Thymus (tissue), 11 donors: ENCODE data around the gene KAZALD1. TPM values are rescaled to one million over a fixed set of nuclear protein-coding genes. Genes with fewer than 3 reads are reported as not detected.

Source experiments
- DNase-seq, 9 donors: peaks; one replicate each; pipeline ENCODE4 v3.0.0-alpha.2; 2013; ENCODE audit warnings: low spot score in 9 of 9, low read depth in 6 of 9, missing footprints in 1 of 9
- H3K27ac ChIP-seq, 2 donors: one replicate each; pipeline ENCODE4 v1.5.1; 2013; ENCODE audit warnings: control low read depth in 1 of 2, low read depth in 1 of 2, low read length in 1 of 2, mild to moderate bottlenecking in 1 of 2, moderate library complexity in 1 of 2
- H3K27me3 ChIP-seq, 2 donors: one replicate each; pipeline ENCODE4 v1.5.1; 2013; ENCODE audit warnings: low read length in 1 of 2; ENCODE audit not compliant: control insufficient read depth in 2 of 2, insufficient read depth in 1 of 2
- H3K36me3 ChIP-seq, 2 donors: one replicate each; pipeline ENCODE4 v1.5.1; 2013; ENCODE audit warnings: low read length in 1 of 2, mild to moderate bottlenecking in 1 of 2, moderate library complexity in 1 of 2; ENCODE audit not compliant: control insufficient read depth in 2 of 2, insufficient read depth in 2 of 2
- H3K4me1 ChIP-seq, 2 donors: one replicate each; pipeline ENCODE4 v1.5.1; 2013; ENCODE audit warnings: low read length in 2 of 2; ENCODE audit not compliant: control insufficient read depth in 2 of 2, insufficient read depth in 2 of 2
- H3K4me3 ChIP-seq, 2 donors: one replicate each; pipeline ENCODE4 v1.5.1; 2013; ENCODE audit warnings: low read length in 2 of 2, control low read depth in 1 of 2, mild to moderate bottlenecking in 1 of 2
- H3K9me3 ChIP-seq, 2 donors: one replicate each; pipeline ENCODE4 v1.5.1; 2013; ENCODE audit warnings: low read length in 1 of 2, mild to moderate bottlenecking in 1 of 2; ENCODE audit not compliant: control insufficient read depth in 2 of 2, insufficient read depth in 1 of 2
- WGBS: extraction: QIAGEN DNeasy Blood & Tissue Kit; methylation state at CpG from one replicate; pipeline ENCODE4 v1.1.7; 2013; 5-methylcytosine and 5-hydroxymethylcytosine counted together
- polyA plus RNA-seq: library from polyadenylated mRNA; stranded (reverse); fragments of 200-250 nt; gene quantifications from one replicate; pipeline ENCODE4 v1.2.3, GENCODE V29; 2013
- total RNA-seq: library from RNA; stranded (reverse); fragments of 120-200 nt; gene quantifications from one replicate; pipeline ENCODE4 v1.2.4, GENCODE V29; 2013
- donor health status: healthy.

KAZALD1 gene
- total and polyA plus RNA-seq, 2 donors: 2.3 to 2.8 TPM

DNA sequence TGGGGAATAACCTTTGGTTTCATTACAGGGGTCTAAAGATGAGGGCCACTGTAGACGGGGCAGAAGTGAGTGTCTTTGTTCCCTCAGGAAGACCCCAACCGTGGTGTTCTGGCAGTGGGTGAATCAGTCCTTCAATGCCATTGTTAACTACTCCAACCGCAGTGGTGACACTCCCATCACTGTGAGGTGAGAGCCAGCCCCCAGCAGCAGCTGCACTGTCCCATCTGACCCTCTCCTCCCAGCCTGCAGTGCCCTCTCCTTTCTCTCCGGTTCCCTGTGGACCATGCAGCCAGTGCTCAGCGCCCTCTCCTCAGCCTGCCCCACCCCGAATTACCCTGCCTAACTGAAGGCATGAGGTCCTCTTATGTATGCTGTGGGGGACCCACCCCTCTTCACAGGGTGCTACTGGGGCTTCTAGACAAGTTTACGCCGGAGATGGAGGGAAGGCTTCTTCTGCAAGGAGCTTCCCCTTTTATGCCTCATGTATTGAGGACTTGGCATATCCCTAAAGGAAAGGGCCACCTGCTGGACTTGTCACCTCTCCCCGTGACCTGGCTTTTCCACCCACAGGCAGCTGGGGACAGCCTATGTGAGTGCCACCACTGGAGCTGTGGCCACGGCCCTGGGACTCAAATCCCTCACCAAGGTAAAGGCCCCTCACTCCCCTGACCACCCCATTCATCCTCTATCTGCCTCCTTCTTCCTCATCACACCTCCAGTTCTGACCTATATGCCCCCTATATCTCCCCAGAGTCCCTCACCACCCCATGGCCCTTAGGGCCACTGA lies 25.7 kb upstream of the KAZALD1 start:
- 96% methylated on average over 10 of the region's 10 CpGs for WGBS
- no peak for DNase-seq
- H3K4me1 ChIP-seq: peaks cover 5 to 22% of the 10 kb centered on the region in 2 donors
- no peak overlapping the region for H3K4me3 ChIP-seq
- peaks cover 0 to 17% of the 10 kb centered on the region in 2 donors for H3K36me3 ChIP-seq
- H3K27ac ChIP-seq: no peak overlapping the region
- peaks cover 0 to 54% of the 10 kb centered on the region in 2 donors for H3K27me3 ChIP-seq
- H3K9me3 ChIP-seq: no peaks in the 10 kb centered on the region

DNA sequence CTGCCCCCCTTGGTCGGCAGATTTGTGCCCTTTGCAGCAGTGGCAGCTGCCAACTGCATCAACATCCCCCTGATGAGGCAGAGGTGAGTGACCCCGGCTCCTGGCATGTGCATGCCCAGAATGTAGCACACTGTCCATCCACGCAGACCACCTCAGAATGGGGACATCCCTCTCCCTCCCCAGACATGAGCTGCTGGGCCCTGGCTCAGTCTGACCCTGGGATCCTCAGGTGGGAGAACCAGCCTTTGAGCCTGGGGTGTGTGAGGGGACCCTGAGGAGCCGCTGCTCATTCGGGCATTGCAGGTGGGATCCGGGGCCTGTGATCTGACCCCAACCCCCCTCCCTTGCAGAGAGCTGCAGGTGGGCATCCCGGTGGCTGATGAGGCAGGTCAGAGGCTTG lies 25.1 kb upstream of the KAZALD1 start:
- H3K36me3 ChIP-seq: peaks cover 0 to 17% of the 10 kb centered on the region in 2 donors
- H3K27me3 ChIP-seq: peaks cover 0 to 48% of the 10 kb centered on the region in 2 donors
- 89% methylated on average over 7 of the region's 7 CpGs for WGBS
- no peaks in the 10 kb centered on the region for H3K9me3 ChIP-seq
- H3K4me1 ChIP-seq: peaks cover 5 to 16% of the 10 kb centered on the region in 2 donors
- H3K27ac ChIP-seq: no peak overlapping the region
- H3K4me3 ChIP-seq: no peak overlapping the region
- DNase-seq: no peak

DNA sequence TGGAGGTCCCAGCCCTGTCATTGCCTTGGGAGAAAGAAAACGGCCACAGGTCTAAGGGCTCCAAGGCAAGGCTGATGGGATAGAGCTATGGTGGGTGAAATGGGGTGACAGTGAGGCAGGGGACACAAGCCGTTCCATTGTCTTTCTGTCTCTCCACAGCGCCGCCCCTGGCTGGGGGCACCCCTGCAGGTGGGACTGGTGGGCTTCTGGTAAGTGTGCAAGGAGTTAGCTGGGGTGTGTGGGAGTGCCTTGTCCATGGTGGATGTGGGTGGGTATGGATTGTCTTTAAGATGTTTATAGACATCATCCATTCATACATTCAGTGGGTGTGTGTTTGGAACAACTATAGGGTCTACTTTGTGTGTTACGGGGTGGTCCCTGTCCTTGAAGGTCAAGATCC lies 23.3 kb upstream of the KAZALD1 start:
- 96% methylated on average over 5 of the region's 5 CpGs for WGBS
- H3K4me3 ChIP-seq: no peak overlapping the region
- H3K4me1 ChIP-seq: peaks cover 10 to 13% of the 10 kb centered on the region in 2 donors
- H3K27me3 ChIP-seq: peaks cover 4 to 38% of the 10 kb centered on the region in 2 donors
- H3K36me3 ChIP-seq: peaks cover 0 to 17% of the 10 kb centered on the region in 2 donors
- H3K9me3 ChIP-seq: no peaks in the 10 kb centered on the region
- no peak overlapping the region for H3K27ac ChIP-seq
- no peak for DNase-seq

GRCh38 chr10:101040061-101040460 lies 21.7 kb upstream of the KAZALD1 start:
- WGBS: 99% methylated on average over 3 of the region's 3 CpGs
- peaks cover 12 to 45% of the 10 kb centered on the region in 2 donors for H3K27me3 ChIP-seq
- H3K4me3 ChIP-seq: no peak overlapping the region
- no peak for DNase-seq
- peaks cover 11 to 14% of the 10 kb centered on the region in 2 donors for H3K4me1 ChIP-seq
- no peak overlapping the region for H3K27ac ChIP-seq
- peaks cover 0 to 17% of the 10 kb centered on the region in 2 donors for H3K36me3 ChIP-seq
- H3K9me3 ChIP-seq: no peaks in the 10 kb centered on the region

DNA sequence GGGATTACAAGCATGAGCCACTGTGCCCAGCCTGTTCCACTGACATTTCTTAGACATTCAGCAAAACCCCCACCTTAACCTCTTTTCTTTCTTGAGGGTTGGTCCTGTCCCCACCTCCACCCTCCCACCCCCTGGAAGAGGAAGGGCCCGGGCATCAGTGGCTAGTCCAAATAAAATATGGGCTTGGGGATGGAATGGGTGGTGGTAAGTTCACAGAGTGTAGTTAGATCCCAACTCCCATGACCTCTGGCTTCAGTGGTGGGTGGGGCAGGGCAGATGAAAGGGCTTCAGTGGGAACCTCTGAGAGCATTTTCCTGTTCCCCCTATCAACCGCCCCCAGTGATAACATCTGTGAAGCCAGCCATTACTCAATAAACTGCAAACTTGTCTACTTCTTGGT lies 20.9 kb upstream of the KAZALD1 start:
- no peak overlapping the region for H3K27ac ChIP-seq
- no peak for DNase-seq
- H3K27me3 ChIP-seq: peaks cover 16 to 47% of the 10 kb centered on the region in 2 donors
- H3K36me3 ChIP-seq: peaks cover 0 to 15% of the 10 kb centered on the region in 2 donors
- H3K9me3 ChIP-seq: no peaks in the 10 kb centered on the region
- no peak overlapping the region for H3K4me3 ChIP-seq
- H3K4me1 ChIP-seq: peaks cover 11 to 14% of the 10 kb centered on the region in 2 donors
- 66% methylated on average over 2 of the region's 2 CpGs for WGBS

- peak; percentile 56 to 89 (median 76) for DNase-seq
- Histone ChIP-seq H3K27ac (no peak overlapping the region), H3K27me3 (peaks cover 16 to 47% of the 10 kb centered on the region in 2 donors), H3K9me3 (no peaks in the 10 kb centered on the region), H3K4me3 (no peak overlapping the region), H3K36me3 (peaks cover 0 to 12% of the 10 kb centered on the region in 2 donors), H3K4me1 (peaks cover 11 to 14% of the 10 kb centered on the region in 2 donors)
- WGBS: 32% methylated on average over 6 of the region's 6 CpGs
Observed at GRCh38 chr10:101041252-101041761, 20.5 kb upstream of the KAZALD1 start.

DNA sequence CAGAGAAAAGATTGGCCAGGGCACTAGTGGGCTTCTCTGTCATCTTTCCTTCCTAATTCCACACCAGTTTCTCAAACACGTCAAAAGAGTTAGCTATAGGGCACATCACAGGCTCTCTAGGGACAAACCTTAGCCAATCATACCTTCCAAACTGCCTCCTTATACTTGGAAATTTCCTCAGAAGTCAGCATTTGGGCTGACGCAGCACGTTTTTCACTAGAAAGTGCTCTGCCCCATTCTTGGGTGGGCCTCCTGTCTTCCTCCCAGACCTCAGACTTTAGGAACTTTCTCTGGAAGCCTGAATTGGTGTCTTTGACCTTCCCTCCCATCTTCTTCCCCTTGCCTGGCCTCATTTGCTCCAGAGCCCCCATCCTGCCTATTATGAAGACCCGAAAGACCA lies 19.7 kb upstream of the KAZALD1 start:
- Histone ChIP-seq H3K4me3 (no peak overlapping the region), H3K36me3 (peaks cover 0 to 5% of the 10 kb centered on the region in 2 donors), H3K27me3 (peaks cover 24 to 51% of the 10 kb centered on the region in 2 donors), H3K9me3 (no peaks in the 10 kb centered on the region), H3K4me1 (peaks cover 11 to 14% of the 10 kb centered on the region in 2 donors), H3K27ac (peak overlapping the region in 1 of 2 donors; percentile 29)
- DNase-seq: no peak
- WGBS: 88% methylated on average over 4 of the region's 4 CpGs

GRCh38 chr10:101042667-101043362 lies 19.0 kb upstream of the KAZALD1 start:
- Histone ChIP-seq H3K4me3 (peak overlapping the region; percentile 51 to 69), H3K27ac (peak overlapping the region; percentile 42 to 69), H3K4me1 (peaks cover 11 to 14% of the 10 kb centered on the region in 2 donors), H3K27me3 (peaks cover 31 to 58% of the 10 kb centered on the region in 2 donors), H3K9me3 (no peaks in the 10 kb centered on the region), H3K36me3 (no peaks in the 10 kb centered on the region)
- 8% methylated on average over 40 of the region's 40 CpGs for WGBS
- peak; percentile 67 to 92 (median 84) for DNase-seq

GRCh38 chr10:101043363-101043707 lies 18.5 kb upstream of the KAZALD1 start:
- H3K4me1 ChIP-seq: peaks cover 11 to 14% of the 10 kb centered on the region in 2 donors
- peaks cover 36 to 63% of the 10 kb centered on the region in 2 donors for H3K27me3 ChIP-seq
- H3K9me3 ChIP-seq: no peaks in the 10 kb centered on the region
- 39% methylated on average over 2 of the region's 2 CpGs for WGBS
- peak overlapping the region; percentile 51 to 69 for H3K4me3 ChIP-seq
- H3K36me3 ChIP-seq: no peaks in the 10 kb centered on the region
- H3K27ac ChIP-seq: peak overlapping the region; percentile 42 to 69
- no peak for DNase-seq
